ENCODE results near the gene FGFR2. TPM values are rescaled to one million over a fixed set of nuclear protein-coding genes. Genes with fewer than 3 reads are reported as not detected.

Gene FGFR2
- total RNA-seq, 4 donors from 2014 or later, result 41.6 to 79.3 (median 60.5) TPM

- Histone ChIP-seq H3K27ac (peak overlapping the region in 3 of 4 donors; percentile 70 to 75 (median 73)), H3K9me3 (no peaks in the 10 kb centered on the region), H3K27me3 (no peaks in the 10 kb centered on the region), H3K4me1 (peaks cover 0 to 15% (median 0%) of the 10 kb centered on the region in 3 donors), H3K36me3 (peaks cover 0 to 17% of the 10 kb centered on the region in 2 donors), H3K4me3 (peak overlapping the region in 1 of 2 donors; percentile 29)
- WGBS, 2 donors (ENCODE audit: low coverage in 1 of 2), result 10 to 18% methylated on average over 2 to 11 of the region's 17 CpGs
- ATAC-seq, result peak; percentile 81
- TF ChIP-seq CTCF (IDR thresholded peaks at IDR 0.05) (peak in 1 of 4 experiments; percentile 7), EP300 (IDR thresholded peaks at IDR 0.05) (no peak), POLR2AphosphoS5 (IDR thresholded peaks at IDR 0.05) (peak; percentile 54)
Observed at GRCh38 chr10:121490871-121491519, 107.2 kb downstream of the FGFR2 start.

- H3K27ac ChIP-seq, result peak overlapping the region in 2 of 4 donors; percentile 2 to 37
- ATAC-seq, result no peak
- H3K36me3 ChIP-seq, result peaks cover 0 to 54% of the 10 kb centered on the region in 2 donors
Observed at GRCh38 chr10:121485436-121486139, 112.7 kb downstream of the FGFR2 start.

GRCh38 chr10:121484816-121485215 lies 113.4 kb downstream of the FGFR2 start:
- H3K36me3 ChIP-seq, result peaks cover 0 to 58% of the 10 kb centered on the region in 2 donors
- WGBS, 2 donors (ENCODE audit: low coverage in 1 of 2), result 81% methylated on average over 5 of the region's 13 CpGs; no CpG with 5 or more reads in 1 of the 2 donors
- H3K9me3 ChIP-seq, result no peaks in the 10 kb centered on the region
- no peak for ATAC-seq
- H3K4me3 ChIP-seq, result no peak overlapping the region
- H3K4me1 ChIP-seq, result peaks cover 0 to 11% (median 0%) of the 10 kb centered on the region in 3 donors
- no peaks in the 10 kb centered on the region for H3K27me3 ChIP-seq
- no peak overlapping the region for H3K27ac ChIP-seq
- TF ChIP-seq CTCF (IDR thresholded peaks at IDR 0.05) (no peak), POLR2A (IDR thresholded peaks at IDR 0.05) (no peak), POLR2AphosphoS5 (IDR thresholded peaks at IDR 0.05) (no peak), EP300 (IDR thresholded peaks at IDR 0.05) (no peak)

More at GRCh38 chr10:121485436-121486139, 112.7 kb downstream of the FGFR2 start:
- Histone ChIP-seq H3K4me3 (no peak overlapping the region), H3K27me3 (no peaks in the 10 kb centered on the region), H3K4me1 (peaks cover 0 to 17% (median 0%) of the 10 kb centered on the region in 3 donors), H3K9me3 (no peaks in the 10 kb centered on the region)
- 56 to 79% methylated on average over 2 to 11 of the region's 12 CpGs for WGBS, 2 donors (ENCODE audit: low coverage in 1 of 2)
- no peak for TF ChIP-seq POLR2A (IDR thresholded peaks at IDR 0.05)
- TF ChIP-seq CTCF (IDR thresholded peaks at IDR 0.05), result no peak
- no peak for TF ChIP-seq POLR2AphosphoS5 (IDR thresholded peaks at IDR 0.05)
- TF ChIP-seq EP300 (IDR thresholded peaks at IDR 0.05), result no peak

GRCh38 chr10:121484401-121484800 lies 113.8 kb downstream of the FGFR2 start:
- TF ChIP-seq CTCF (IDR thresholded peaks at IDR 0.05), result no peak
- no peak for TF ChIP-seq EP300 (IDR thresholded peaks at IDR 0.05)
- TF ChIP-seq POLR2AphosphoS5 (IDR thresholded peaks at IDR 0.05), result no peak
- no peak for TF ChIP-seq POLR2A (IDR thresholded peaks at IDR 0.05)
- no peak for ATAC-seq
- Histone ChIP-seq H3K36me3 (peaks cover 0 to 62% of the 10 kb centered on the region in 2 donors), H3K27ac (no peak overlapping the region), H3K4me1 (peaks cover 0 to 11% (median 0%) of the 10 kb centered on the region in 3 donors), H3K27me3 (no peaks in the 10 kb centered on the region), H3K4me3 (no peak overlapping the region), H3K9me3 (no peaks in the 10 kb centered on the region)
- 86 to 97% methylated on average over 7 to 8 of the region's 8 CpGs for WGBS, 2 donors (ENCODE audit: low coverage in 1 of 2)
